Measurements from ENCODE around the gene ORMDL2.

The ORMDL2 gene

GRCh38 chr12:55789893-55790292, 27.9 kb upstream of the ORMDL2 start:
- TF ChIP-seq CTCF (IDR thresholded peaks at IDR 0.05; ENCODE audit: extremely low read depth, insufficient read depth, missing control alignments) = no peak
- no peak for DNase-seq (ENCODE audit: low spot score)
- in situ Hi-C loops (cut with MboI; ENCODE audit: low pct_unique_long_range_greater_than_20kb, low sequenced_read_pairs, unreplicated experiment) = no loop called here

- in situ Hi-C loops (cut with MboI; ENCODE audit: low pct_unique_long_range_greater_than_20kb, low sequenced_read_pairs, unreplicated experiment) = no loop called here
- DNase-seq (ENCODE audit: low spot score) = no peak
- TF ChIP-seq CTCF (IDR thresholded peaks at IDR 0.05; ENCODE audit: extremely low read depth, insufficient read depth, missing control alignments) = no peak
Observed at GRCh38 chr12:55795950-55796349, 21.9 kb upstream of the ORMDL2 start.

- DNase-seq (ENCODE audit: low spot score) = no peak
- in situ Hi-C loops (cut with MboI; ENCODE audit: low pct_unique_long_range_greater_than_20kb, low sequenced_read_pairs, unreplicated experiment) = no loop called here
- peak; percentile 35 for TF ChIP-seq CTCF (IDR thresholded peaks at IDR 0.05; ENCODE audit: extremely low read depth, insufficient read depth, missing control alignments)
Observed at GRCh38 chr12:55797068-55797467, 20.8 kb upstream of the ORMDL2 start.

- no peak for TF ChIP-seq CTCF (IDR thresholded peaks at IDR 0.05; ENCODE audit: extremely low read depth, insufficient read depth, missing control alignments)
- no peak for DNase-seq (ENCODE audit: low spot score)
- in situ Hi-C loops (cut with MboI; ENCODE audit: low pct_unique_long_range_greater_than_20kb, low sequenced_read_pairs, unreplicated experiment) = no loop called here
Observed at GRCh38 chr12:55797550-55797949, 20.3 kb upstream of the ORMDL2 start.

- TF ChIP-seq CTCF (IDR thresholded peaks at IDR 0.05; ENCODE audit: extremely low read depth, insufficient read depth, missing control alignments) = no peak
- no peak for DNase-seq (ENCODE audit: low spot score)
- in situ Hi-C loops (cut with MboI; ENCODE audit: low pct_unique_long_range_greater_than_20kb, low sequenced_read_pairs, unreplicated experiment) = no loop called here
Observed at GRCh38 chr12:55806982-55807381, 10.9 kb upstream of the ORMDL2 start.

- in situ Hi-C loops (cut with MboI; ENCODE audit: low pct_unique_long_range_greater_than_20kb, low sequenced_read_pairs, unreplicated experiment) = no loop called here
- TF ChIP-seq CTCF (IDR thresholded peaks at IDR 0.05; ENCODE audit: extremely low read depth, insufficient read depth, missing control alignments) = no peak
- DNase-seq (ENCODE audit: low spot score) = no peak
Observed at GRCh38 chr12:55809274-55809673, 8.6 kb upstream of the ORMDL2 start.

- DNase-seq (ENCODE audit: low spot score) = no peak
- in situ Hi-C loops (cut with MboI; ENCODE audit: low pct_unique_long_range_greater_than_20kb, low sequenced_read_pairs, unreplicated experiment) = no loop called here
Observed at GRCh38 chr12:55812088-55812487, 5.8 kb upstream of the ORMDL2 start.

More at GRCh38 chr12:55812088-55812487, 5.8 kb upstream of the ORMDL2 start:
- TF ChIP-seq CTCF (IDR thresholded peaks at IDR 0.05; ENCODE audit: extremely low read depth, insufficient read depth, missing control alignments) = no peak

All from GM13977 (cell line).